ENCODE results near the gene SLC51A. TPM values are rescaled to one million over a fixed set of nuclear protein-coding genes. Genes with fewer than 3 reads are reported as not detected.

Gene SLC51A
- total and polyA plus RNA-seq, 9 of the 15 experiments (the other 6 are each of a cell fraction or from before 2014, with no cell fraction given): 0.35 to 0.38 TPM; not detected in 7

DNA sequence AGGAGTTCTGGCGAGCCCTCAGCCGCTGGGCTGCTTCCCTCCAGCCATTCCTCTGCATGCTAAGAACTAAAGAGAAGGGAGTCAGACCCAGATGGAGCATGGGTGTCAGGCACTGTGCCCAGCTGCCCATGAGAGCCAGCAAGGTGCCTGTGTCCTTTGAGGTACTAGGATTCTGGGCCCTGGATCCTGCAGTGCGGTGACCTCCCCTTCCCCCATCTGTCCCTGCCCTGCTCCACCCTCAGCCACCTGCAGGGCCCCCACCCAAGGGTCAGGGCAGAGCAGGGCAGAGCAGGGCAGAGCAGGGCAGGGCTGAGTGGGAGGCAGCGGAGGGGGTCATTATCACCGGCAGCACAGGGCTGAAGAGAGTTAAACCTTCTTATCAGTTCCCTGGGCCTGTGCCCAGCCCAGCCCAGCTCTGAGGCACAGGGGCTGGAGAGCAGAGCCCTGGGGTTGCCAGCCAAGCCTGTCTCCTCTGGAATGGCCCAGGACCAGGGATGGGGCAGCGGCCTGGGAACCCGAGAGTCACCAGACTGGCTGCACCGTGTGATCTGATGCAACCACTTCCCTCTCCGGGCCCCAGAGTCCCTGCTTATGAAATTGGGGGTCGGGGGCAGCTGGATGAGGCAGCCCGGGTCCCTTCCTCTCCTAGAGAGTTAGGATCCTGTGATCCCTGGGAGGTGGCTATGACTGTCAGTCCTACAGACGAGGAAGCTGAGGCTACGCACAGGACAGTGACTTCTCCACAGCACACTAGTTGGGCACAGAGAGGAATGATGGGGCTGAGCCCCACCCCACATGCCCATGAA lies 22.4 kb upstream of the SLC51A start (continued):
- TF ChIP-seq NCOR1 (IDR thresholded peaks at IDR 0.05): peak; percentile 80
- peak; percentile 75 for TF ChIP-seq SMAD4 (CRISPR knock-in tag; conservative IDR thresholded peaks at IDR 0.05)
- TF ChIP-seq, protein P1, sequence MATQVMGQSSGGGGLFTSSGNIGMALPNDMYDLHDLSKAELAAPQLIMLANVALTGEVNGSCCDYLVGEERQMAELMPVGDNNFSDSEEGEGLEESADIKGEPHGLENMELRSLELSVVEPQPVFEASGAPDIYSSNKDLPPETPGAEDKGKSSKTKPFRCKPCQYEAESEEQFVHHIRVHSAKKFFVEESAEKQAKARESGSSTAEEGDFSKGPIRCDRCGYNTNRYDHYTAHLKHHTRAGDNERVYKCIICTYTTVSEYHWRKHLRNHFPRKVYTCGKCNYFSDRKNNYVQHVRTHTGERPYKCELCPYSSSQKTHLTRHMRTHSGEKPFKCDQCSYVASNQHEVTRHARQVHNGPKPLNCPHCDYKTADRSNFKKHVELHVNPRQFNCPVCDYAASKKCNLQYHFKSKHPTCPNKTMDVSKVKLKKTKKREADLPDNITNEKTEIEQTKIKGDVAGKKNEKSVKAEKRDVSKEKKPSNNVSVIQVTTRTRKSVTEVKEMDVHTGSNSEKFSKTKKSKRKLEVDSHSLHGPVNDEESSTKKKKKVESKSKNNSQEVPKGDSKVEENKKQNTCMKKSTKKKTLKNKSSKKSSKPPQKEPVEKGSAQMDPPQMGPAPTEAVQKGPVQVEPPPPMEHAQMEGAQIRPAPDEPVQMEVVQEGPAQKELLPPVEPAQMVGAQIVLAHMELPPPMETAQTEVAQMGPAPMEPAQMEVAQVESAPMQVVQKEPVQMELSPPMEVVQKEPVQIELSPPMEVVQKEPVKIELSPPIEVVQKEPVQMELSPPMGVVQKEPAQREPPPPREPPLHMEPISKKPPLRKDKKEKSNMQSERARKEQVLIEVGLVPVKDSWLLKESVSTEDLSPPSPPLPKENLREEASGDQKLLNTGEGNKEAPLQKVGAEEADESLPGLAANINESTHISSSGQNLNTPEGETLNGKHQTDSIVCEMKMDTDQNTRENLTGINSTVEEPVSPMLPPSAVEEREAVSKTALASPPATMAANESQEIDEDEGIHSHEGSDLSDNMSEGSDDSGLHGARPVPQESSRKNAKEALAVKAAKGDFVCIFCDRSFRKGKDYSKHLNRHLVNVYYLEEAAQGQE (IDR thresholded peaks at IDR 0.05; ENCODE audit: borderline replicate concordance): peak; percentile 24; the same call in 1 of the 2 replicates
- TF ChIP-seq, protein P1 (CRISPR knock-in tag; IDR thresholded peaks at IDR 0.05; ENCODE audit: low read depth): no peak
- TF ChIP-seq POLR2AphosphoS5 (IDR thresholded peaks at IDR 0.05; ENCODE audit: control insufficient read depth, insufficient read depth, low read depth, low read length): peak; percentile 57; the same call in 1 of the 2 replicates
- TF ChIP-seq, protein P2, sequence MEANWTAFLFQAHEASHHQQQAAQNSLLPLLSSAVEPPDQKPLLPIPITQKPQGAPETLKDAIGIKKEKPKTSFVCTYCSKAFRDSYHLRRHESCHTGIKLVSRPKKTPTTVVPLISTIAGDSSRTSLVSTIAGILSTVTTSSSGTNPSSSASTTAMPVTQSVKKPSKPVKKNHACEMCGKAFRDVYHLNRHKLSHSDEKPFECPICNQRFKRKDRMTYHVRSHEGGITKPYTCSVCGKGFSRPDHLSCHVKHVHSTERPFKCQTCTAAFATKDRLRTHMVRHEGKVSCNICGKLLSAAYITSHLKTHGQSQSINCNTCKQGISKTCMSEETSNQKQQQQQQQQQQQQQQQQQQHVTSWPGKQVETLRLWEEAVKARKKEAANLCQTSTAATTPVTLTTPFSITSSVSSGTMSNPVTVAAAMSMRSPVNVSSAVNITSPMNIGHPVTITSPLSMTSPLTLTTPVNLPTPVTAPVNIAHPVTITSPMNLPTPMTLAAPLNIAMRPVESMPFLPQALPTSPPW (CRISPR knock-in tag; IDR thresholded peaks at IDR 0.05): peak; percentile 72
- peak; percentile 76 for TF ChIP-seq KLF16 (IDR thresholded peaks at IDR 0.05)
- peak; percentile 65 for TF ChIP-seq RBFOX2 (IDR thresholded peaks at IDR 0.05; ENCODE audit: low read depth, low read length)
- TF ChIP-seq ZNF584 (CRISPR knock-in tag; IDR thresholded peaks at IDR 0.05; ENCODE audit: low read depth): peak; percentile 77
- TF ChIP-seq SPI1 (IDR thresholded peaks at IDR 0.05; ENCODE audit: borderline replicate concordance, low read depth, low read length): peak; percentile 14; the same call in 1 of the 2 replicates
- peak; percentile 18; the same call in 1 of the 2 replicates for TF ChIP-seq JUND (IDR thresholded peaks at IDR 0.05; ENCODE audit: borderline replicate concordance, low read depth, low read length)
- TF ChIP-seq JUND (tag; IDR thresholded peaks at IDR 0.05; ENCODE audit: borderline replicate concordance, low read depth, low read length): 0 out of 3 replicates have a peak, but pooled peaks have one; percentile 9
- TF ChIP-seq ZNF586 (CRISPR knock-in tag; conservative IDR thresholded peaks at IDR 0.05): no peak
- TF ChIP-seq ZNF766 (CRISPR knock-in tag; conservative IDR thresholded peaks at IDR 0.05): 0 out of 2 replicates have a peak, but pooled peaks have one; percentile 37
- 0 out of 2 replicates have a peak, but pooled peaks have one; percentile 19 for TF ChIP-seq FOXJ2 (tag; IDR thresholded peaks at IDR 0.05)
- 0 out of 2 replicates have a peak, but pooled peaks have one; percentile 17 for TF ChIP-seq RNF2 (IDR thresholded peaks at IDR 0.05)
- TF ChIP-seq, protein P3, sequence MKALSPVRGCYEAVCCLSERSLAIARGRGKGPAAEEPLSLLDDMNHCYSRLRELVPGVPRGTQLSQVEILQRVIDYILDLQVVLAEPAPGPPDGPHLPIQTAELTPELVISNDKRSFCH (CRISPR knock-in tag; IDR thresholded peaks at IDR 0.05): no peak
- TF ChIP-seq, protein P3 (tag; IDR thresholded peaks at IDR 0.05): peak; percentile 79

Data from K562 (cell line).